Ascending aorta (tissue), 2 donors: Measurements from ENCODE around the gene DDX6. TPM values are rescaled to one million over a fixed set of nuclear protein-coding genes. Genes with fewer than 3 reads are reported as not detected.

Experiments used
- DNase-seq, 2 donors: peaks; one replicate each; pipeline ENCODE4 v3.0.0-alpha.2; 2019; ENCODE audit warnings: low spot score in 2 of 2
- H3K27ac ChIP-seq, 2 donors: fragments of 200-600 bp; sonication (generic); one replicate each; pipeline ENCODE4 v1.5.1; 2016 to 2017; ENCODE audit warnings: mild to moderate bottlenecking in 1 of 2
- H3K27me3 ChIP-seq: fragments of 200-600 bp; sonication (generic); one replicate; pipeline ENCODE4 v1.5.1; 2017
- H3K36me3 ChIP-seq, 2 donors: fragments of 200-600 bp; sonication (generic); one replicate each; pipeline ENCODE4 v1.5.1; 2016
- H3K4me1 ChIP-seq, 2 donors: fragments of 200-600 bp; sonication (generic); one replicate each; pipeline ENCODE4 v1.5.1; 2016 to 2017; ENCODE audit warnings: mild to moderate bottlenecking in 1 of 2
- H3K4me3 ChIP-seq, 2 donors: fragments of 200-600 bp; sonication (generic); one replicate each; pipeline ENCODE4 v1.5.1; 2016 to 2017; ENCODE audit warnings: mild to moderate bottlenecking in 1 of 2
- H3K9me3 ChIP-seq, 2 donors: fragments of 200-600 bp; sonication (generic); one replicate each; pipeline ENCODE4 v1.5.1; 2016
- CTCF ChIP-seq, 3 experiments: fragments of 200-600 bp in 2 of 3; fragments of 450-650 bp in 1 of 3; sonication (generic) in 2 of 3; IDR thresholded peaks; one replicate each; pipeline ENCODE4 v1.5.1; 2016 to 2019; ENCODE audit warnings: antibody characterized with exemption in 3 of 3, mild to moderate bottlenecking in 1 of 3, moderate library complexity in 1 of 3
- intact Hi-C: fragments of 100-400 bp; cut with DNase I; formaldehyde crosslinking; loops from one replicate; pipeline ENCODE4 v1.15.1; 2023
- total RNA-seq: library from RNA; depleted of rRNA; stranded (reverse); fragments of >200 nt; gene quantifications from one replicate; pipeline ENCODE4 v1.1.0, GENCODE V29; 2016

Gene DDX6
- total RNA-seq, 1 donor from 2014 or later, result 25.9 TPM

DNA sequence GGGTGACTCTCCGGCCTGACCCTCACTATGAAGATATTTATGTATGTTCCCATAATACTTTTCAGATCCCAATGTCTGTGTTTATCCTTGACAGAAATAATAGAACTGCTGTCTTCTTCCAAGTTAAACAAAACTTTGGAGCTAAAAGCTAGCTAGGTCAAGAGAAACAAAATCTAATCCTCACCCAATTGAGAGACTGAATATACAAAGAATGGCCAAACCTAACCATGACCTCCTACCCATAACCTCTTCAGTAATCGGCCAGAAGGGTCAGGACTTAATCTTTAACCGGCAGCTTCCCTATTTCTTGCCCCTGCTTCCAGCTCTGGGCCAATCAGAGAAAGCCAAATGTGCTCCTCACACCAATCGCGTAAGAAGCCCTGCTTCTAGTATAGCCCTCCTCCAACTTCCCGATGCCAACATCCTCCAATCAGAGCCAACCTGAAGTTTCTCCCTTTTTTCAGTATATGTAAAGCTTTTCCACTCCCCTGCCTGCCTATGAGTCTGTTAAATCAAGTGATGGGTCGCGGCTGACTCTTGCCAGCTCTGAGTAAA is 1.7 kb upstream of the DDX6 start:
- no peaks in the 10 kb centered on the region for H3K27me3 ChIP-seq
- peak overlapping the region; percentile 73 to 92 for H3K4me3 ChIP-seq
- H3K4me1 ChIP-seq, result peaks cover 0 to 6% of the 10 kb centered on the region in 2 donors
- H3K36me3 ChIP-seq, result no peaks in the 10 kb centered on the region
- intact Hi-C loops, result loop anchor here (1.0 to 5.0 kb wide), 3 partner anchors 28 to 170 kb away; no protein-coding TSS in a partner anchor
- TF ChIP-seq CTCF (IDR thresholded peaks at IDR 0.05), result no peak
- no peaks in the 10 kb centered on the region for H3K9me3 ChIP-seq
- DNase-seq, result peak; percentile 48 to 90
- peak overlapping the region; percentile 98 to 100 for H3K27ac ChIP-seq

DNA sequence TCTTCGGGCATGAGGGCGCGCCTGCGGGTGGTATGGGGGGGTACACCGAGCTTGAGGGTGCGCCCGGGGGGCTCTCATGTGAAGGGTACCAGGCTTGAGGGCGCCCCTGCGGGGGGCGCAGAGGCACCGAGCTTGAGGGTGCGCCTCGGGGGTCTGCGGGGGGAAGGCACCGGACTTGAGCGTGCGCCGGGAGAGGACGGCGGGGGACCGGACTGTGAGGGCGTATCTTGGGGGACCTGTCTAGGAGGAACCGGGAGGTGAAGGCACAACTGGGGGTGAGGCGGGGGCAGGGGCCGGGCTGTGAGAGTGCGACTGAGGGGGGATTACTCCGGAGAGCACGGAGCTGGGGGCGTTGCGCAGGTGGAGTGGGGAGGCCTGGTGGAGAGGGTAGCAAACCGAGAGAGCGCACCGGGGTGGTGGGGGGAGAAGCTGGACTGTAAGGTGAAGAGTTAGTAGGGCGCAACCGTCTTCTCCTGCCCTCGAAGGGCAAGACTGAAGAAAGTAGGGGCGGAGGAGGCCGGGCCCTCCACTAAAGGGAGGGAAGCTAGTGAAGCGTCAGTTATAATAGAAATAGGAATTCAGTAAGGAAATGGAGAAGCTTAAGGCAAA is 1.1 kb upstream of the DDX6 start:
- Histone ChIP-seq H3K9me3 (no peaks in the 10 kb centered on the region), H3K27ac (peak overlapping the region; percentile 98 to 100), H3K36me3 (no peaks in the 10 kb centered on the region), H3K27me3 (no peaks in the 10 kb centered on the region), H3K4me1 (peaks cover 0 to 11% of the 10 kb centered on the region in 2 donors), H3K4me3 (peak overlapping the region; percentile 73 to 92)
- no peak for TF ChIP-seq CTCF (IDR thresholded peaks at IDR 0.05)
- DNase-seq, result peak in 1 of 2 donors; percentile 70
- intact Hi-C loops, result loop anchor here (1.0 to 5.0 kb wide), 5 partner anchors 28 to 170 kb away; no protein-coding TSS in a partner anchor

DNA sequence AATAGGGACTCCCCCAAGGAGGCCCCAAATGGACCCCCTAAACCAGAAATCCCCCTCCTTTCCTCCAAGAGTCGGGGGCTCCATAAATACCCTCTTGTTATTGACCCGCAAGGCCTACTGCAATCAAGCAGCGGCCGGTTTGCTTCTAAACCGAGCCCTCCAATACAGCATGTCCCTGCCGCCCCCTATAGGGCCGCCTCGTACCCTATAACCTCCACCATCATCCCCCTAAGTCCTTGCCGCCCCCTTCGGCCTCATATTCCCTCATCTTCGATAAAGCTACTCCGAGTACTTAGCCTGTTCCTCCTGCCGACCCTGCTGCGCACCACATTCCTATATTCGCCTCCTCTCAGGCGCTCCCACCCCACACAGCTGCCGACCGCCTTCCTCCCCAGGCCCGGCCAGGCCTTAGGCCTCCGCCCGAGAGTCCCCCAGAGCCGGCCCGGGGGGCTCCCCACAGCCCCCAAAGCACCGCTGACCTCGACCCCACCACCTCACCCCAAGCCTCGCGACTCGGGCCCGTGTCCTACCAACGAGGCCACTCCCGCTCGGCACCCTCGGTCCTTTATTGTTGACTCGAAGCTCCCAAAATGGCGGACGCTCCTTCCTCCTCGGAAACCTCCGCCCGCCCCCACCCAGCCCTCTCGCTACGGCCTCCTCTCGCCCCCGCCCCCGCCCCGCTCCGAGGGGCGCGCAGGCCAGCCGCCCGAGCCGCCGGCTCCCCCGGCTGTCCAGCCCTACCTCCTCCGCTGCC is 430 bp downstream of the DDX6 start:
- peaks cover 0 to 5% of the 10 kb centered on the region in 2 donors for H3K36me3 ChIP-seq
- peak; percentile 15 to 83 for DNase-seq
- peak; percentile 31 to 50 (median 50) for TF ChIP-seq CTCF (IDR thresholded peaks at IDR 0.05)
- no peaks in the 10 kb centered on the region for H3K27me3 ChIP-seq
- no peaks in the 10 kb centered on the region for H3K9me3 ChIP-seq
- peak overlapping the region; percentile 98 to 100 for H3K27ac ChIP-seq
- peaks cover 8 to 21% of the 10 kb centered on the region in 2 donors for H3K4me1 ChIP-seq
- intact Hi-C loops, result loop anchor here (1.0 to 5.0 kb wide), 5 partner anchors 80 to 168 kb away; no protein-coding TSS in a partner anchor
- H3K4me3 ChIP-seq, result peak overlapping the region; percentile 73 to 92

- peaks cover 3 to 9% of the 10 kb centered on the region in 2 donors for H3K36me3 ChIP-seq
- H3K4me3 ChIP-seq, result peak overlapping the region; percentile 73 to 92
- no peak for DNase-seq
- intact Hi-C loops, result loop anchor here (1.0 to 5.0 kb wide), 4 partner anchors 99 to 167 kb away; no protein-coding TSS in a partner anchor
- no peaks in the 10 kb centered on the region for H3K9me3 ChIP-seq
- no peak for TF ChIP-seq CTCF (IDR thresholded peaks at IDR 0.05)
- no peaks in the 10 kb centered on the region for H3K27me3 ChIP-seq
- peaks cover 11 to 29% of the 10 kb centered on the region in 2 donors for H3K4me1 ChIP-seq
- peak overlapping the region; percentile 98 to 100 for H3K27ac ChIP-seq
Observed at GRCh38 chr11:118789501-118790356, 1.2 kb downstream of the DDX6 start.

DNA sequence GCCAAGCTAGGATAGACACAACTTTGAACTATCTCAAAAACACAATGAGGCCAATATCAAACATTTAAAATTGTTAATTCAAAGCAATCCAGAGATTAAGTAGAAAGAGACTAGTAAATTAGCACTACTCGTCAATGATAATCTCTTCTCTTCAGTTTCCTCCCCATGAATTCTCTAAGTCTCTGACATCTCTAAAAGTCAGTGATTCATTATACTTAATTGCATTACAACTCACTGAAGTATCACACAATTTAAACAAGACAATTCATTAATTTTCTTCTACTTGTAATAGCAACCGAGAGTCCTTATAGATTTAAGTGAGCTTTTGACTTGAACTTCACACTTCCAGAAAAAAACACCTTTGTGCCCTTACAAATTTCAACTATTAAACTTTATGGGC is 4.3 kb downstream of the DDX6 start:
- Histone ChIP-seq H3K4me1 (peaks cover 14 to 44% of the 10 kb centered on the region in 2 donors), H3K27me3 (no peaks in the 10 kb centered on the region), H3K36me3 (peaks cover 15 to 27% of the 10 kb centered on the region in 2 donors), H3K9me3 (no peaks in the 10 kb centered on the region), H3K27ac (peak overlapping the region in 1 of 2 donors; percentile 63), H3K4me3 (peak overlapping the region in 1 of 2 donors; percentile 31)
- TF ChIP-seq CTCF (IDR thresholded peaks at IDR 0.05), result no peak
- DNase-seq, result no peak
- intact Hi-C loops, result no loop called here
